ENCODE results near the gene TYRO3.
"Not testable (repeated sequence)": the region's sequence is repeated elsewhere in the genome, so short reads cannot be mapped to it uniquely, and the experiment has no call there.

The TYRO3 gene

GRCh38 chr15:41567862-41568261 lies 8.8 kb downstream of the TYRO3 start:
- no peak for TF ChIP-seq ZNF70 (CRISPR knock-in tag; IDR thresholded peaks at IDR 0.05)
- no peak for TF ChIP-seq OSR1 (CRISPR knock-in tag; IDR thresholded peaks at IDR 0.05)
- ATAC-seq, result no peak

DNA sequence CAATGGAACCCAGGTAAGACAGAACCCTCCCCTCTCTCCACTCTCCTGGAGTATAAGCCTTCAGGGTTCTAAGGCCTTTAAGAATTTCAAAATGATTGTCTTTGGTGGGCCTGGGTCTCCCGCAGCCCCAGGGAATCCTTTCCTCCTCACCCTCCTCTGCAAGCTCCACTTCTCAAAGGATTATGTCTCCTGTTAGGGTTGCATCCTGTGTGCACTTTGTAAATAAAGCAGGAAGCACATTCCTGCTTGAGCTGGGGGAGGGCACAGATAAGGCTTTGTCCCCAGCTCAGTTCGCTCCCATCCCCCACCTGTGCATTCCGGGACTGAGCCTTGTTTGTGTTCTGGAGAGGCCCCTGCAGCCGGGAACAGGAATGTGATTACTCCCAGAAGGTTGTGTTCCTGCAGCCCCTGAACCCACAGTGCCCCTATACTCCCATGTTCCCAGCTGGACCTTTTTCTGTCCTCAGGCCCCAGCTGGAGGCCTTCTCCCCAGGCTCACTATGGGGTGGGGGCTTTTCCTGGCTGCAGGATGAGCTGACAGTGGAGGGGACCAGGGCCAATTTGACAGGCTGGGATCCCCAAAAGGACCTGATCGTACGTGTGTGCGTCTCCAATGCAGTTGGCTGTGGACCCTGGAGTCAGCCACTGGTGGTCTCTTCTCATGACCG lies 9.5 kb downstream of the TYRO3 start:
- no peak for ATAC-seq
- TF ChIP-seq ZFP3 (CRISPR knock-in tag; IDR thresholded peaks at IDR 0.05), result no peak
- TF ChIP-seq, protein P1, sequence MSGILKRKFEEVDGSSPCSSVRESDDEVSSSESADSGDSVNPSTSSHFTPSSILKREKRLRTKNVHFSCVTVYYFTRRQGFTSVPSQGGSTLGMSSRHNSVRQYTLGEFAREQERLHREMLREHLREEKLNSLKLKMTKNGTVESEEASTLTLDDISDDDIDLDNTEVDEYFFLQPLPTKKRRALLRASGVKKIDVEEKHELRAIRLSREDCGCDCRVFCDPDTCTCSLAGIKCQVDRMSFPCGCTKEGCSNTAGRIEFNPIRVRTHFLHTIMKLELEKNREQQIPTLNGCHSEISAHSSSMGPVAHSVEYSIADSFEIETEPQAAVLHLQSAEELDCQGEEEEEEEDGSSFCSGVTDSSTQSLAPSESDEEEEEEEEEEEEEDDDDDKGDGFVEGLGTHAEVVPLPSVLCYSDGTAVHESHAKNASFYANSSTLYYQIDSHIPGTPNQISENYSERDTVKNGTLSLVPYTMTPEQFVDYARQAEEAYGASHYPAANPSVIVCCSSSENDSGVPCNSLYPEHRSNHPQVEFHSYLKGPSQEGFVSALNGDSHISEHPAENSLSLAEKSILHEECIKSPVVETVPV (CRISPR knock-in tag; IDR thresholded peaks at IDR 0.05), result no peak

- ATAC-seq, result not testable (repeated sequence)
Measured at GRCh38 chr15:41569232-41569631, 10.2 kb downstream of the TYRO3 start.

- TF ChIP-seq GLIS3 (CRISPR knock-in tag; IDR thresholded peaks at IDR 0.05), result no peak
- TF ChIP-seq, protein P2, sequence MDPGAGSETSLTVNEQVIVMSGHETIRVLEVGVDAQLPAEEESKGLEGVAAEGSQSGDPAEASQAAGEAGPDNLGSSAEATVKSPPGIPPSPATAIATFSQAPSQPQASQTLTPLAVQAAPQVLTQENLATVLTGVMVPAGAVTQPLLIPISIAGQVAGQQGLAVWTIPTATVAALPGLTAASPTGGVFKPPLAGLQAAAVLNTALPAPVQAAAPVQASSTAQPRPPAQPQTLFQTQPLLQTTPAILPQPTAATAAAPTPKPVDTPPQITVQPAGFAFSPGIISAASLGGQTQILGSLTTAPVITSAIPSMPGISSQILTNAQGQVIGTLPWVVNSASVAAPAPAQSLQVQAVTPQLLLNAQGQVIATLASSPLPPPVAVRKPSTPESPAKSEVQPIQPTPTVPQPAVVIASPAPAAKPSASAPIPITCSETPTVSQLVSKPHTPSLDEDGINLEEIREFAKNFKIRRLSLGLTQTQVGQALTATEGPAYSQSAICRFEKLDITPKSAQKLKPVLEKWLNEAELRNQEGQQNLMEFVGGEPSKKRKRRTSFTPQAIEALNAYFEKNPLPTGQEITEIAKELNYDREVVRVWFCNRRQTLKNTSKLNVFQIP (CRISPR knock-in tag; IDR thresholded peaks at IDR 0.05; ENCODE audit: borderline replicate concordance, low read depth), result no peak
- no peak for TF ChIP-seq PPARA (CRISPR knock-in tag; IDR thresholded peaks at IDR 0.05; ENCODE audit: borderline replicate concordance)
- no peak for TF ChIP-seq SNAI2 (CRISPR knock-in tag; IDR thresholded peaks at IDR 0.05)
- no peak for TF ChIP-seq ARNTL (CRISPR knock-in tag; IDR thresholded peaks at IDR 0.05; ENCODE audit: borderline replicate concordance, low read depth)
- no peak for TF ChIP-seq ISL1 (CRISPR knock-in tag; IDR thresholded peaks at IDR 0.05)
- TF ChIP-seq ZNF565 (CRISPR knock-in tag; conservative IDR thresholded peaks at IDR 0.05; ENCODE audit: low read depth), result no peak
- no peak for TF ChIP-seq TCF4 (CRISPR knock-in tag; IDR thresholded peaks at IDR 0.05; ENCODE audit: borderline replicate concordance)
- no peak for TF ChIP-seq ZNF8 (CRISPR knock-in tag; IDR thresholded peaks at IDR 0.05)
- no peak for TF ChIP-seq TOX (CRISPR knock-in tag; IDR thresholded peaks at IDR 0.05; ENCODE audit: borderline replicate concordance)
- no peak for TF ChIP-seq OSR1 (CRISPR knock-in tag; IDR thresholded peaks at IDR 0.05)
- no peak for ATAC-seq
Measured at GRCh38 chr15:41570764-41571163, 11.8 kb downstream of the TYRO3 start.

GRCh38 chr15:41571948-41572347 lies 12.9 kb downstream of the TYRO3 start:
- TF ChIP-seq GLIS3 (CRISPR knock-in tag; IDR thresholded peaks at IDR 0.05) (no peak), ZNF70 (CRISPR knock-in tag; IDR thresholded peaks at IDR 0.05) (no peak), ARNTL (CRISPR knock-in tag; IDR thresholded peaks at IDR 0.05; ENCODE audit: borderline replicate concordance, low read depth) (no peak), TCF4 (CRISPR knock-in tag; IDR thresholded peaks at IDR 0.05; ENCODE audit: borderline replicate concordance) (no peak), ZFP30 (CRISPR knock-in tag; IDR thresholded peaks at IDR 0.05) (no peak), SNAI2 (CRISPR knock-in tag; IDR thresholded peaks at IDR 0.05) (no peak), ZFP3 (CRISPR knock-in tag; IDR thresholded peaks at IDR 0.05) (no peak), ZNF565 (CRISPR knock-in tag; conservative IDR thresholded peaks at IDR 0.05; ENCODE audit: low read depth) (no peak), ISL1 (CRISPR knock-in tag; IDR thresholded peaks at IDR 0.05) (no peak)
- TF ChIP-seq, protein P2 (CRISPR knock-in tag; IDR thresholded peaks at IDR 0.05; ENCODE audit: borderline replicate concordance, low read depth), result no peak
- TF ChIP-seq, protein P3, sequence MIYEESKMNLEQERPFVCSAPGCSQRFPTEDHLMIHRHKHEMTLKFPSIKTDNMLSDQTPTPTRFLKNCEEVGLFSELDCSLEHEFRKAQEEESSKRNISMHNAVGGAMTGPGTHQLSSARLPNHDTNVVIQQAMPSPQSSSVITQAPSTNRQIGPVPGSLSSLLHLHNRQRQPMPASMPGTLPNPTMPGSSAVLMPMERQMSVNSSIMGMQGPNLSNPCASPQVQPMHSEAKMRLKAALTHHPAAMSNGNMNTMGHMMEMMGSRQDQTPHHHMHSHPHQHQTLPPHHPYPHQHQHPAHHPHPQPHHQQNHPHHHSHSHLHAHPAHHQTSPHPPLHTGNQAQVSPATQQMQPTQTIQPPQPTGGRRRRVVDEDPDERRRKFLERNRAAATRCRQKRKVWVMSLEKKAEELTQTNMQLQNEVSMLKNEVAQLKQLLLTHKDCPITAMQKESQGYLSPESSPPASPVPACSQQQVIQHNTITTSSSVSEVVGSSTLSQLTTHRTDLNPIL (CRISPR knock-in tag; IDR thresholded peaks at IDR 0.05; ENCODE audit: low read depth), result no peak
- TF ChIP-seq, protein P1 (CRISPR knock-in tag; IDR thresholded peaks at IDR 0.05), result no peak
- TF ChIP-seq, protein P4, sequence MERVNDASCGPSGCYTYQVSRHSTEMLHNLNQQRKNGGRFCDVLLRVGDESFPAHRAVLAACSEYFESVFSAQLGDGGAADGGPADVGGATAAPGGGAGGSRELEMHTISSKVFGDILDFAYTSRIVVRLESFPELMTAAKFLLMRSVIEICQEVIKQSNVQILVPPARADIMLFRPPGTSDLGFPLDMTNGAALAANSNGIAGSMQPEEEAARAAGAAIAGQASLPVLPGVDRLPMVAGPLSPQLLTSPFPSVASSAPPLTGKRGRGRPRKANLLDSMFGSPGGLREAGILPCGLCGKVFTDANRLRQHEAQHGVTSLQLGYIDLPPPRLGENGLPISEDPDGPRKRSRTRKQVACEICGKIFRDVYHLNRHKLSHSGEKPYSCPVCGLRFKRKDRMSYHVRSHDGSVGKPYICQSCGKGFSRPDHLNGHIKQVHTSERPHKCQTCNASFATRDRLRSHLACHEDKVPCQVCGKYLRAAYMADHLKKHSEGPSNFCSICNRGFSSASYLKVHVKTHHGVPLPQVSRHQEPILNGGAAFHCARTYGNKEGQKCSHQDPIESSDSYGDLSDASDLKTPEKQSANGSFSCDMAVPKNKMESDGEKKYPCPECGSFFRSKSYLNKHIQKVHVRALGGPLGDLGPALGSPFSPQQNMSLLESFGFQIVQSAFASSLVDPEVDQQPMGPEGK (CRISPR knock-in tag; IDR thresholded peaks at IDR 0.05; ENCODE audit: borderline replicate concordance), result no peak
- no peak for ATAC-seq

All from SK-N-SH treated with all-trans-retinoic acid at 6 μM for 48 hours (cell line).